ENCODE results near the gene LCMT2.

- TF ChIP-seq TAF1 (IDR thresholded peaks at IDR 0.05; ENCODE audit: borderline replicate concordance, insufficient read depth, low read length) = no peak
- TF ChIP-seq POLR2AphosphoS5 (IDR thresholded peaks at IDR 0.05; ENCODE audit: low read depth, low read length) = no peak
- no peak for TF ChIP-seq REST (IDR thresholded peaks at IDR 0.05; ENCODE audit: insufficient read depth in 1 of 2, low read depth in 2 of 2, low read length in 2 of 2)
- no peak for TF ChIP-seq SIN3A (IDR thresholded peaks at IDR 0.05; ENCODE audit: borderline replicate concordance, insufficient read depth, low read length)
- no peak for TF ChIP-seq FOXP2 (optimal IDR thresholded peaks at IDR 0.05; ENCODE audit: borderline replicate concordance, extremely low read depth, extremely low read length, insufficient read depth)
Measured at GRCh38 chr15:43360821-43361220, 30.4 kb upstream of the LCMT2 start.
